GM21619 (cell line): ENCODE measurements around the gene CBFA2T3.
"Not testable (repeated sequence)": the region's sequence is repeated elsewhere in the genome, so short reads cannot be mapped to it uniquely, and the experiment has no call there.

Experiments used
- ATAC-seq: cut with Tn5 transposase; IDR thresholded peaks from one replicate; pipeline ENCODE4 v1.9.1; 2021; ENCODE audit not compliant: unreplicated experiment

The CBFA2T3 gene

DNA sequence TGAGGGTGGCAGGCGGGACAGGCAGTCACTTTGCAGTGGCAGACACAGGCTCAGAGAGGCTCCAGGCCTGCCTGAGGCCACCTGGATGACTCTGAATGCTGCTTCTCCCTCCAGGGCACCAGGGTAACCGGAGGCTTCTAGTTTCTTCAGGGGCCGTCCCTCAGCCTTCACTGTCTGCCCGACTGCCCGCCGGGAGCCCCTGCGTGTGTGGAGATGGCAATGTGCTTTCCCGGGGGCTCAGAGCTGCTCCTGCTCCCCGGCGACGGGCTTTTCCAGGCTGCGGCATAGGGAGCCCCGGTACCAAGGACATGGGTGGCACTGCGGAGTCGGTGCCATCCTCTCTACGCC, 51.5 kb downstream of the CBFA2T3 start:
- no peak for ATAC-seq

DNA sequence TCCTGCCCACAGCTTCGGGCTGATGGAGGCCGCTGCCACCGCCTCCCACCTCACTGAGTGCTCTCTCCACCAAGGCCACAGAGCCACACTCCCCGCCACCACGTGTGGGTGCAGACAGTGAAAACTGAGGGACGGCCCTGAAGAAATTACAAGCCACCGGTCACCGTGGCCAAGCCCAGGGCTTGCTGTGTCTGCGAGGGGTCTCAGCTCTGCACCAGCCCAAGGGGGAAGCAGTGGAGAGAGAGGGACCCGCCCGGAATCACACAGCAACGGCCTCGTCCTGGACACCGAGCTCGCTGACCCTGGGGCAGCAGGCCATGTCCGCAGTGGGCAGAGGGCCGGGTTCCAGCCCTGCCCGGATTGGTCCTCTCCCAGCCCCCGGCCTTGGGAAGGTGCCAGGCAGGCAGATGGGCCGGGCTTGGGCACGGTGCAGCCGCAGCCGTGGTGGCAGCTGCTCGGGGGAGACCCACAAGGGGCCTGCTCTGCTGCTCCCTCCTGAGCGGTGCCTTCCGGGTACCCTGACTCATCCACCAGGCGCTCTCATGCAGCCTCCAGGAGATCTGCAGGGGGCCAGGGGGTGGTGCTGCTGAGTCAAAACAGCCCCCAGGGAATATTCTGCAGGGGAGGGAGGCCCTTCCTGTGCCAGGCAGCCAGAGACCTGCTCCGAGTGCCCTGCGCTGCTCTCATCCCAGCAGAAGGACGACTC, 52.0 kb downstream of the CBFA2T3 start:
- ATAC-seq, result peak; percentile 60

DNA sequence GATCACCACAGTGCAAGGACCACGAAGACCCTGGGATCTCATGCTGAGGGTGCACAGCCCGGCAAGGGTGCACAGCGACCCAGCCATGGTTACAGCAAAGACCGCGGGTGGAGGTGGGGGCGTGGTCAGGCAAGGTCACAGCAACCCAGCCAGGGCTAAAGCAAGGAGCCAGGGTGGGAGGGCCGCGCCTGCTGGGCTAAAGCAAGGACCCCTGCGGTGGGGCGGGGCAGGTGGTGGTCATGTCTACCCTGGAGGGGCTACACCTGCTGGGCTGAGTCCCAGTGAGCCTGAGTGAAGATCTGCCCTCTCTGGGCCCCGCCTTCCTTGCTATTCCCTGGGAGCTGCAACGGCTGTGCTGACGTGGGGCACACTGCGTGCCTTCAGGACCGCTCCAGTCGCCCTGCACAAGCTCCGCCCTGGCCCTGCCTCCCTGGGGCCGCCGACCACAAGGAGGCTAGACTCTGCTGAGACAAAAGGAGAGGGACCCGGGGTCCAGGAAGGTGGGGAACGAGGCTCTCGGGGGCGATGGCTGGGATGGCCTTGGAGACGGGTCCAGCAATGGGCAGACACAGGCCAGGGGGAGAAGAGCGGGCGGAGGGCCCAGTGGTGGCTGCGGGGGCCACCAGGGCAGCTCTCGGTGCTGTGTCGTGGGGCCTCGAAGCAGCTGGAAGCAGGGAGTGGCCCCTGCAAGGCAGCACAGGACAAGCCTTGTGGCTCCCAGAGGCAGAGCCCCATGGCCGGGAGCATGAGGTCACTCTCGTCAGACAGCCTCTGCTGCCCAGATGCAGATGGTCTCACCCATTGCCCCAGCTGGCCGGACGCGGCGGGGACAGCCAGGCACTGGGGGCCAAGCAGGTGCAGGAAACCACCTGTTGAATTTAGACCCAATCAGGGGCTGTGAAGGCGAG, 52.8 kb downstream of the CBFA2T3 start:
- no peak for ATAC-seq

DNA sequence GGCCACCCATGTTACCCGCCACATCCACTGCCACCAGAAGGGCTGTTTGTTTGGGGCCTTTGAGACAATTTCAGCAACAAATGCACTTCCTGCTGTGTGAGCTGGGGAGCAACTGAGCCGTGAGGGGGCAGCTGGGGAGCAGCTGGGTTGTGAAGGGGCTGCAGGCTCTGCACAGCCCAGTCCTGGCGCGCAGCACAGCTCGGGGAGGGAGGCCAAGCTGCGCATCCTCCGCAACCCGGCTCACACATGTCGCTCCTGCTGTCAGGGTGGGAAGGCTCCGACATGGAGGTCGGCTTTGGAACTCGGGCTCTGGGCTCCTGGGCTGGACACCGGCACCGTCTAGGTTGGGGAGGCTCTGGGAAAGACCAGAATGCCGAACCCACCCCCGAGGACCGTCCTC, 53.6 kb downstream of the CBFA2T3 start:
- ATAC-seq, result no peak

DNA sequence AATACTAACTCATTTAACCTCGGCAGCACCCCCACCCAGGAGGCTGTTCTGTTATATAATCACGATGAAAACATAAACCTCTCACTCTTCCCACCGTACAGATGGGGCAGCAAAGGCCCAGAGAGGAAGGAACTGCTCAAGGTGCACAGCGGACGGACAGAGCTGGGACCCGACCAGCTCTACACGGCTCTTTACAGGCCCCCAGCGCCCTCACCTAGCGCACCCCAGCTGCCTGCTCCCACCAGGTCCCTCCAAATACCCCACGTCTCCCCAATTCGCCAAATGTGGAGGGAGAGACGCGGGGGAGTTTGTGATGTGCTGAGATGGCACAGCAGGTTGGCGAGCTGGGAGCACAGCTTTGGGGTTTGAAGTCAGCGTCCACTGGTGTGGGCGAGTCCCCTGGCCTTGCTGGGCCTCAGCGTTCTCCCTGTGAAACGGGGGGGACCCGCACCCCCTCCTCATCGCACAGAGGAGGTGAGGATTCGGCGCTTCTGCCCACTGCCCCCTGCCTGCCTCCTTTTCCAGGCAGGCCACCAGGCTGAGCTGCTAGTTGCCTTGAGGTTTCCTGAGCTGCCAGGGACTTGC, 54.1 kb downstream of the CBFA2T3 start:
- ATAC-seq, result no peak

DNA sequence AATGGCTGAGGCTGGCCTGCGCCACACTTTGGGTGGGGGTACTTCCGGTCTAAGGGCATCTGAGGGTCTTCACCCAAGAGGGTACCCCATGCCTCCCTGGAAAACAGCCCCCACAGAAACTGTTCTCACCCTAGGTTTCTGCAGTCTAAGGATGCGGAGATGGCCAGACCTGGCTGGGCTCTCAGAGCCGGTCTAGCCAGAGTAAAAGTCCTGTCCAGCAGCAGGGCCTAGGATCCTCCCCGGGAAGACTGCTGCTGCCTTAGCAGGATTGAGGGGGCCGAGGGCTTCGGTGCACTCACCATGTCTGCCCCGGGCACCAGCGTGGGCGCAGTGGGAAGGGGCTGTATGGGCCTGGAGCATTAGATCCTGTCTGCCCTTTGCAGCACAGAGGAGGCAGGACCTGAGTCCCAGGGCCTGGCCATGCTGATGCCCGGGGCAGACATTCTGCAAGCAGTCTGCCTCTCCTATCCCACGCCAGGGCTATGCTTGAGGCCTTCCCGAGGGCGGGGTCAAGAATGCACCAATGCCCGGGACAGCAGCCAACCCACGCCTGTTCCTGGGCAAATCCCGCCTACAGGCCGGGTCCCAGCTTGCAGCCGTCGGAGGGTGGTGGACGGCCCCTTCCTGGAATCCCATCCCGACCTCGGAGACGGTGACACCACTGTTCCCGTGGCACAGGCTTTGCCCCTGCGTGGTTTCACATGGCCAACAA, 54.7 kb downstream of the CBFA2T3 start:
- no peak for ATAC-seq

DNA sequence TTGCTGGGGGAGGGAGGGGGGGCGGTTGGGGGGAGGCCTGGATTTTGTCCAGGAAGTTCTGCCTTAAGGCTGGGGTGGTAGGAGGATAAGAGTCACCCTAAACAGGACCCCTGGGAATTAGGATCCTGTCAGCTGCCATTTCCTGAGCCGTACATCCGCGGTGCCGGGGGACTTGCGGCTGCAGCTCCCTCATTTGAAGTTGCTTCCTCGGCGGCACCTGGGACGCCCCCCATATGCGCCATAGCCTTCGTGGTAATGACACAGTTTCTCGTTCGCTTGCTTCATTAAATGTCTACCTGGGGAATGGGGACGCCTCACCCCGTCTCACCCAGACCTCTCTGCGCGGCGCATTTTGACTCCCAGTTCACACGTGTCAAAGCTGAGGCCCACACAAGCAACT, 55.4 kb downstream of the CBFA2T3 start:
- no peak for ATAC-seq

DNA sequence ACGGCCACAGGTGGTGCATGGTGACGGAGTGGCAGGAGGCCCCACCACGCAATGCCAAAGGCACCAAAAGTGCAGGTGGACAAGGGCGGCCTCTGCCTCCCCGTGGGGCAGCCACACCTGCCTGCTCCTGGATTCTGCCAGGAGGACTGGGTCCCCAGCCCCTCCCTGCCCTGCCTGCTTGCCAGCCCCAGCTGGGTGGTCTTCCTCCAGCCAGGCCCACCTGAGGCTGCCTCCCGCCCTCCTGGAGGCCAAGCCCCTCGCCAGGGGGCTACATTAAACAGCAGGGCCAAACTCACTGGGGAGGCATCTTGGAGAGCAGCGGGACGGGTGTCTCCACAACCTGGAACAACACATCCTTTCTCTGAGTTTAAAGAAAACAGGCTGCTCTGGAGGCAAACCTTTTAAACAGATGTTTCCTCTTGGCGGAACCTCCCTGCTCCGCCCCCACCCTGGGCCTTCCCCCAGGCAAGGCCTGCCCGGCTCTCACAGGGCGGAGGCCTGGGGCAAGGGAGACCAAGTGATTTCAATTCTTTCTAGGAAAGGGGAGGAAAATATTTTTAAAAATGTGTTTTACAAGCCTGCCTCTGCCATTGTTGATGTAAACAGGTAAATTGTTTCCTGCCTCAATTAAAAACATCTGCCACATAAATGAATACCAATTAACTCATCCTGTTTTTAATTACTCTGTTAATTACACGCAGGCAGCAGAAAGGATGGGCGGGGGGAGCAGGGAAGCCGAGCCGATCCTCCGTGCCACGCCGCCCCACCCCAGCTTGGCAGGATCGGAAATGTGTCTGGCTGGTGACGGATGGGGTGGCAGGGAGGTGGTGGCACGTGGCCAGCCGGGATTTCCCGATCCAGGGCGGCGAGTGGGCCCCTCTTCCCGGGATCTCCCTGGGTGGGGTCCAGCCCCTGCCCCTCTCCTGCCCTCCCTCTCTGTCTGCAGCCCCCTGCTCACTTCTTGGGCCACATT, 56.1 kb downstream of the CBFA2T3 start:
- ATAC-seq, result no peak

DNA sequence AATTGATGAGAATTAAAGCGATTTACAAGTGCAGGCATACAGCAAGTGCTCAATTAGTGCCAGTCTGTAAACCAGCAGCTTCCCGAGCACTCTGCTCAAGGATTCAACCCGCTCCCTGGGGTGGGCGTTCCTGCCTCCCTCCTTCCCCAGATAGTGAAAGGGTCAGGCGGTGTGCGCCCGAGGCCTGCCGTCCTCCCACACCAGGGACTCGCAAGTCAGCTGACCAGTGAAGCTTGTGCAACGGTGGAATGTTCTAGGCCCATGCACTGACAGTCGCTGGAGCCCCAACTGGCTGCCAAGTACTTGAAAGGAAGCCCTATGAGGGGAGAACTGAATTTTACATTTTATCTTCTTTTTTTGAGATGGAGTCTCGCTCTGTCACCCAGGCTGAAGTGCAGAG, 57.1 kb downstream of the CBFA2T3 start:
- ATAC-seq, result no peak

DNA sequence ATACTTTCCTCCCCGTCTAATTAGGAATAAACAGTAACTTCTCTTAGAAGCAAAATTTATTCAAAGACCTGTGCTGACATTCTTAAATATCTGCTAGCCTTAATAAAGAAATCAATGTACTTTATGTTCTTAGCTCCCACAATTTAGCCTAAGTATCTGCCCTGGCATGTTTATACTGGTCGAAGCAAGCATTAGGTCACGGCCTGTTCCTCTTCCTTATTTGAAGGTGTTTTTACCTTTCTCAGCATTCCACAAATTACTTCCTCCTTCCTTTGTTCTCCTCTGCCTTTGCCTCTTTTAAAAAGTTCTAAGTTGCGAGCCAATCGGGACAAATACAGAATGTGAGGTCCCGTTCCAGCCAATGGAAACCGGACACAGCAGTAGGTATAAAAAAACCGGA, 58.1 kb downstream of the CBFA2T3 start:
- ATAC-seq, result not testable (repeated sequence)

DNA sequence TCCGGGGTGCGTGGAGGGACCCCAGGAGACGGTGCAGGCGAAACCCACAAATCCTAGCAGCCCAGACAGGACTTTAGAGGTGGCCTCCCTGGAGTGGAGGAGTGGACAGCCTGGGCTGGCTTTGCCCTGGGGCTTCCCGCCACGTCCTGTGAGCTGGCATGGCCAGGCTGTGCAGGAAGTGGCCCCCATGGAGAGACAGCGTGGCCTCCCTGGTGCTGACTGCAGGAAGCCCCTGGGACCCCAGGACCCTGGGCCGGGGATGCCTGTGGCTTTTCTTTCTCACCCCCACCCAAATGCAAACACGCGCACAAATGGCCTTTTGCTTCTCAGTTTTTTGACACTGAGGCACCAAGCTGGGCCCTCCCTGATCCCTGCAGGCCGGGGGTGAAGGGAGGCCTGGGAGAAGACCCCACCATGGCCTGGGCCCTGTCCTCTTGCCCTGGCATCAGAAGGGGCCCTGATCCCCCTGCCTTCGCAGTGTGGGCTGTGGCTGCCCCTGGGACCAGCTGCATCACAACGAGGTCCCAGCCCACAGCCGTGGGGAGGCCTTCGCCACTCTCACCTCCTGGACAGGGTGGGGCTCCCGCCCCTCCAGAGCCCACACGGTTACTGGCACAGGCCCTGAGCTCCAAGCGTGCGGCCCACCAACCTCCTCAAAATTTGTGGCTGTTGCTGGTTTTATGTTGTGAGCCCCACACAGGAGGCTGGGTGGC, 58.9 kb downstream of the CBFA2T3 start:
- no peak for ATAC-seq

DNA sequence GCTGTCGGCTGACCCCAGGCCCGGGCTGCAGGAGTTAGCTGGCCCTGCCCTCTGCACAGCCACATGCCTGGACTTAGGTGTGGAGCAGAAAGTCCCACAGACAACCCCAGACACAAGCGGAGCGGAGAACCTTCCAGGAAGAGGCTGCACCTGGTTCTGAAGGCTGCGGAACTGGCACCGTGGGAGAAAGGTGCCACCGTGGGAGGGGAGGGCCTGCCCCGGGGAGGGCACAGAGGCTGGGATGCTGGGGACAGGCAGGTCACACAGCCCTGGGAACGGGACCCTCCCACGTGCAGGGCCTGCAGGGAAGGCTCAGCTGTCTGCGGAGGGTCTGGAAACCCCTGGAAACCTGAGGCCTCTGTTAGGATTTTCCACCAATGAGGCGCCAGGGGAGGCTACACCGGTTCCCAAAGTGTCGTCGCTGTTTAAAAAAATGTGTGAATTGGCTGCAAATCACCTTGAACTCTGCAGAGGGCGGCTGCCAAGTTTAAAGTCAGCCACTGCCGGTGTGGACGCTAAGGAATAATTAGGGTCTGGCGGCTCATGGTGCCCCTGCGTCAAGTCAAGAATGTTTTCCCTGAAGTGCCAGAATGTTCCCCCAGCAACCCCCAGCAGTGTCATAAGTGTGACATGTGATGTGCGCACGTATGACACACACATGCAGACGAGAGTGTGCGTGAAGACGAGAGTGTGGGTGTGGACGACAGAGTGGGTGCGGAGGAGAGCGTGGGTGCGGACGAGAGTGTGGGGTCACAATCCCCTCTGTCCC, 59.7 kb downstream of the CBFA2T3 start:
- no peak for ATAC-seq

DNA sequence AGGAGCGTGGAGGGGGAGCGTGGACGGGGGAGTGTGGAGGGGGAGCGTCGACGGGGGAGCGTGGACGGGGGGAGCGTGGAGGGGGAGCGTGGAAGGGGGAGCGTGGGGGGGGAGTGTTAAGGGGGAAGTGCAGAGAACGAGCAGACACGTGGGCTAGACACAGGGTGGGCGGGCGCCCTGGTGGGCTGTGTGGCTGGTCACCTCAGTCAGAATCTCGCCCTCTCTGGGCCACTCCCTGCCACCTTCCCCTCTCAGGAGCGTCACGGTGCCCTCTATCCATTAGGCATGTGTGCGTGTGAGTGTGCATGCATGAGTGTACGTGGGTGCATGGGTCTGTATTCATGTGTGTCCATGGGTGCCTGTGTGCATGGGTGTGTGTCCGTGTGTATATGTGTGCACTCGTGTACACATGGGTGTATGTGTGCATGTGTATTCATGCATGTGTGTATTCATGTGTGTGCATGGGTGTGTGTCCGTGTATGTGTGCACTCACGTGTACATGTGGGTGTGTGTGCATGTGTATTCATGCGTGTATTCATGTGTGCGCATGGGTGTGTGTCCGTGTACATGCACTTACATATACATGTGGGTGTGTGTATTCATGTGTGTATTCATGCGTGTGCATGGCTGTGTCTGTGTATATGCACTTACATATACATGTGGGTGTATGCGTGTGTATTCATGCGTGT, 61.2 kb downstream of the CBFA2T3 start:
- no peak for ATAC-seq

DNA sequence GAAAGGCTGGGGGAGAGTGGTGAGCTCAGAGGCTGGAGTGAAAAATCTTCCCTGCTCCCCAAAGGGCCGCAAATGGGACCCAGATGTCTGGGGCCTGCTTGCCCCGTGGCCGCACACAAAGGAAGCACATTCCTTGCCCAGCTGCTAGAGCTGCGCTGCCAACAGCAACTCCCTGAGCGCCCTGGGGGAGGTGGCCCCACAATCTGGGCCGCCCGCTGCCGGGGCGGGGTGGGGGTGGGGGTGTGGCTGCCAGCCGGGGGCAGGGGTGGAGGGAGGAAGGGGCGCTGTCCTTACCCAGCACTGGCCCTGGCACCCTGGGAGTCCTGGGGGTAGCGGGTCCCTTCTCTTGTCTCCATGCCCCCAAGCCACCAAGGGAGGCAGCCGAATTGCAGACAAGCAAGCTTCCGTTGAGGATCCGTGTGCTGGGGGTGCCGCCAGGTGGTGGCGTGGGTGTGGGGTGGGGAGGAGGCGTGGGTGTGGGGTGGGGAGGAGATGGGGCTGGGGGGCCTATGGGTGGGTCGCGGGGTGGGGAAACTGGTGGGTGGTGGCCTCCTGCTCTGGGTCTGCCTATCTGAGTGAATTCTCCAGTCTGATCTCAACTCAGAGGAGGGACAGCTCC, 62.1 kb downstream of the CBFA2T3 start:
- ATAC-seq, result no peak

DNA sequence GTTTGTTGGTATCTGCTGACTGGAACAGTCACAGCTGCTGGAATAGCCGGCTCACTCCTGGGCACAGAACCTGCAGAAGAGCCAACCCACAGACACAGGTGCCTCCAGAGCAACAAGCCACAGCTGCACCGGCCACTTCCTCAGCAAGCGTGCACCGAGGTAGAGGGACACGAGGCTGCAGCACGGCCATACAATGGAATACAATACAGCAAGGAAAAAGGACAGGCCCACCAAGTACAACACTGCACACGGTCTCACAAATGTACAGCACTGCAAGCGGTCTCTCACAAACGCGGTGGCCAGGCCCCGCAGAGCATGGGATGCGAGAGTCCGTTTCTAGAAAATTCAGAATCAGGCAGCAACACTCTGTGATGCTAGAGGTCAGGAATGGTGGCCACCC, 63.1 kb downstream of the CBFA2T3 start:
- ATAC-seq, result no peak

DNA sequence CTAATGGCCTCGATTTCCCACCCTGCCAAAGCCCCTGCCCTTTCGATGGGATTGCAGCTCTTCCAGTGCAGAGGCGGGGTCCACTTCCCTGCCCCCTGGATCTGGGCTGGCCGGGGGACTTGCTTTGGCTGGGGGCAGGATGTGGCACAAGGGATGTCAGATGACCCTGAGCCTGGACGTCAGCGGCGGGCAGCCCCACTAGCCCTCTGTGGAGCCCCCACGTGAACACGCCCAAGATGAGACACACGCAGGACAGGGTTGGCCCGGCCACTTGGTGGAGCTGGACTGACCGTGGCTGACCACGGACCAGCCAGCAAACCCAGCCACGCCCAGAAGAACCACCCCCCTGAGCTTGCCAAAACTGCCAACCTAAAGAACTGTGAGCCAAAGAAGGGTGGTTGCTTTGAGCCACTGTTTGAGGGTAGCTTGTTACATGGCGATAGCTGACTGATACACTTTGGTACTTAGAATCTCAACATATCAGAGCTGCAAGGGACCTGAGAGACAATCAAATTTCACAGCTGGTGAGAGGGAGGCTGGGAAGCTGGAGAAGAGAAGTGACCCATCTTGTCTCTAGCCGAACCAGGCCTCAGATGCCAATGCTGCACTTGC, 63.9 kb downstream of the CBFA2T3 start:
- no peak for ATAC-seq

DNA sequence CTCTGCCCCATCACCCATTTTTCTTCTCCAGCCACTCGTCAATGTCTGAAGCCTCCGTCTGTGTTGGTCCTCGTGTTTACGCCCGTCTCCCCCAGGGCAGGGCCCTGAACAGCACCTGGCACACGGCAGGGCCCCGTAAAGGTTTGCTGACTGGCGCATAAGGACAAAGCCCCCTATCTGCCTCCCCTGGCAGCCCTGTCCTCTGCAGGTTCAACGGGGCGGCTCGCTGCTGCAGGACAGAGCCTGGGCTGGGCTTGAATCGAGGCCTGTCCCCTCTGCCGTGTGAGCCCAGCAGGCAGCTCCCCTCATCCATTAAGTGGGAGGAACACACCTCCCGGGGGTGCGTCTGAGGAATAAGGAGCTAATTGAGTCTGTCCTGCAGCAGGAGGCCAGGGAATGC, 64.5 kb downstream of the CBFA2T3 start:
- ATAC-seq, result no peak

DNA sequence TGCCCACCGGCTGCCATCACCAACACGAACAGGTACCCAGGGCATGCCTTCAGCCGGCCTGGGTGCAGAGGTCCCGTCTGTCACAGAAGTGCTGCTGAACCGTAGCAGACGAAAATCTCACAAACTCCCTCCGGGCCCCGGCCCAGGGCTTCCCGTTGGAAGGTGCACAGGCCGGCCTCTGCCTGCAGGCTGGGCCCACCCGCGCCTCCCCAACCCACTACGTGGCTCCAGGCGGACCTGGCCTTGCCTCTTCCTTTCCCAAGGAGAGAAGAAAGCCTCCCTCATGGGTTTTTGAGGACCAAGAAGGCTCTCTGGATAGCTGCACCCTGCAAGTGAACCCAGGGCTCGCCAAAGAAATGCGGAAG, 65.1 kb downstream of the CBFA2T3 start:
- ATAC-seq, result no peak
